Activated naive CD4-positive, alpha-beta T cell treated with anti-CD3 and anti-CD28 coated beads, Interleukin-2, amount 50 U/mL, for 24 hours (primary cell): ENCODE results near the gene RGS7.

Experiments
- H3K27ac Mint-ChIP-seq: one replicate; pipeline ENCODE4 v1.8.0; 2021; ENCODE audit warnings: mild to moderate bottlenecking, mixed read lengths
- H3K27me3 Mint-ChIP-seq: one replicate; pipeline ENCODE4 v1.8.0; 2021; ENCODE audit warnings: mixed read lengths
- H3K36me3 Mint-ChIP-seq: one replicate; pipeline ENCODE4 v1.8.0; 2021; ENCODE audit warnings: mixed read lengths
- H3K4me1 Mint-ChIP-seq: one replicate; pipeline ENCODE4 v1.8.0; 2021; ENCODE audit warnings: mixed read lengths
- H3K4me3 Mint-ChIP-seq: one replicate; pipeline ENCODE4 v1.8.0; 2021; ENCODE audit warnings: mild to moderate bottlenecking, mixed read lengths
- H3K9me3 Mint-ChIP-seq: one replicate; pipeline ENCODE4 v1.8.0; 2021; ENCODE audit warnings: mixed read lengths

RGS7 gene

GRCh38 chr1:241083285-241083684 is 273.7 kb downstream of the RGS7 start:
- no peaks in the 10 kb centered on the region for H3K9me3 Mint-ChIP-seq
- H3K27ac Mint-ChIP-seq = no peak overlapping the region
- no peaks in the 10 kb centered on the region for H3K4me1 Mint-ChIP-seq
- H3K4me3 Mint-ChIP-seq = no peak overlapping the region
- no peaks in the 10 kb centered on the region for H3K36me3 Mint-ChIP-seq
- H3K27me3 Mint-ChIP-seq = no peaks in the 10 kb centered on the region

GRCh38 chr1:241081473-241081872 is 275.5 kb downstream of the RGS7 start:
- no peak overlapping the region for H3K4me3 Mint-ChIP-seq
- H3K27ac Mint-ChIP-seq = no peak overlapping the region
- H3K36me3 Mint-ChIP-seq = no peaks in the 10 kb centered on the region
- no peaks in the 10 kb centered on the region for H3K4me1 Mint-ChIP-seq
- H3K27me3 Mint-ChIP-seq = no peaks in the 10 kb centered on the region
- no peaks in the 10 kb centered on the region for H3K9me3 Mint-ChIP-seq

- no peaks in the 10 kb centered on the region for H3K9me3 Mint-ChIP-seq
- H3K27ac Mint-ChIP-seq = no peak overlapping the region
- no peak overlapping the region for H3K4me3 Mint-ChIP-seq
- no peaks in the 10 kb centered on the region for H3K27me3 Mint-ChIP-seq
- H3K4me1 Mint-ChIP-seq = no peaks in the 10 kb centered on the region
- H3K36me3 Mint-ChIP-seq = no peaks in the 10 kb centered on the region
Observed at GRCh38 chr1:241079459-241079858, 277.5 kb downstream of the RGS7 start.

- H3K4me3 Mint-ChIP-seq = no peak overlapping the region
- H3K36me3 Mint-ChIP-seq = no peaks in the 10 kb centered on the region
- H3K27me3 Mint-ChIP-seq = no peaks in the 10 kb centered on the region
- H3K9me3 Mint-ChIP-seq = no peaks in the 10 kb centered on the region
- H3K27ac Mint-ChIP-seq = no peak overlapping the region
- no peaks in the 10 kb centered on the region for H3K4me1 Mint-ChIP-seq
Observed at GRCh38 chr1:241079047-241079446, 278.0 kb downstream of the RGS7 start.

- Mint-ChIP-seq H3K9me3 (no peaks in the 10 kb centered on the region), H3K4me1 (no peaks in the 10 kb centered on the region), H3K36me3 (no peaks in the 10 kb centered on the region), H3K27me3 (no peaks in the 10 kb centered on the region), H3K4me3 (no peak overlapping the region), H3K27ac (no peak overlapping the region)
Observed at GRCh38 chr1:241077386-241078147, 279.4 kb downstream of the RGS7 start.

- H3K36me3 Mint-ChIP-seq = no peaks in the 10 kb centered on the region
- no peak overlapping the region for H3K27ac Mint-ChIP-seq
- no peaks in the 10 kb centered on the region for H3K9me3 Mint-ChIP-seq
- no peaks in the 10 kb centered on the region for H3K4me1 Mint-ChIP-seq
- no peak overlapping the region for H3K4me3 Mint-ChIP-seq
- no peaks in the 10 kb centered on the region for H3K27me3 Mint-ChIP-seq
Observed at GRCh38 chr1:241074507-241074906, 282.5 kb downstream of the RGS7 start.

- Mint-ChIP-seq H3K4me1 (no peaks in the 10 kb centered on the region), H3K27me3 (no peaks in the 10 kb centered on the region), H3K27ac (no peak overlapping the region), H3K9me3 (no peaks in the 10 kb centered on the region), H3K4me3 (no peak overlapping the region), H3K36me3 (no peaks in the 10 kb centered on the region)
Observed at GRCh38 chr1:241068359-241068758, 288.6 kb downstream of the RGS7 start.

- no peaks in the 10 kb centered on the region for H3K27me3 Mint-ChIP-seq
- no peaks in the 10 kb centered on the region for H3K4me1 Mint-ChIP-seq
- H3K4me3 Mint-ChIP-seq = no peak overlapping the region
- no peaks in the 10 kb centered on the region for H3K36me3 Mint-ChIP-seq
- H3K9me3 Mint-ChIP-seq = no peaks in the 10 kb centered on the region
- H3K27ac Mint-ChIP-seq = no peak overlapping the region
Observed at GRCh38 chr1:241063276-241063675, 293.7 kb downstream of the RGS7 start.

GRCh38 chr1:241061062-241061461 is 295.9 kb downstream of the RGS7 start:
- Mint-ChIP-seq H3K36me3 (no peaks in the 10 kb centered on the region), H3K4me1 (no peaks in the 10 kb centered on the region), H3K9me3 (no peaks in the 10 kb centered on the region), H3K4me3 (no peak overlapping the region), H3K27ac (no peak overlapping the region), H3K27me3 (no peaks in the 10 kb centered on the region)

GRCh38 chr1:241048622-241049021 is 308.4 kb downstream of the RGS7 start:
- Mint-ChIP-seq H3K36me3 (no peaks in the 10 kb centered on the region), H3K27ac (no peak overlapping the region), H3K27me3 (no peaks in the 10 kb centered on the region), H3K4me1 (no peaks in the 10 kb centered on the region), H3K9me3 (peaks cover 13% of the 10 kb centered on the region), H3K4me3 (no peak overlapping the region)

GRCh38 chr1:241045659-241046058 is 311.3 kb downstream of the RGS7 start:
- Mint-ChIP-seq H3K36me3 (no peaks in the 10 kb centered on the region), H3K4me3 (no peak overlapping the region), H3K27me3 (no peaks in the 10 kb centered on the region), H3K4me1 (no peaks in the 10 kb centered on the region), H3K9me3 (peaks cover 16% of the 10 kb centered on the region), H3K27ac (no peak overlapping the region)

GRCh38 chr1:241034203-241034936 is 322.6 kb downstream of the RGS7 start:
- Mint-ChIP-seq H3K4me1 (no peaks in the 10 kb centered on the region), H3K9me3 (no peaks in the 10 kb centered on the region), H3K36me3 (no peaks in the 10 kb centered on the region), H3K4me3 (no peak overlapping the region), H3K27me3 (no peaks in the 10 kb centered on the region), H3K27ac (no peak overlapping the region)

- Mint-ChIP-seq H3K4me3 (no peak overlapping the region), H3K27me3 (no peaks in the 10 kb centered on the region), H3K27ac (no peak overlapping the region), H3K36me3 (no peaks in the 10 kb centered on the region), H3K9me3 (no peaks in the 10 kb centered on the region), H3K4me1 (no peaks in the 10 kb centered on the region)
Observed at GRCh38 chr1:241024834-241025233, 332.2 kb downstream of the RGS7 start.

GRCh38 chr1:241022366-241022765 is 334.6 kb downstream of the RGS7 start:
- Mint-ChIP-seq H3K36me3 (no peaks in the 10 kb centered on the region), H3K9me3 (peaks cover 9% of the 10 kb centered on the region), H3K27me3 (no peaks in the 10 kb centered on the region), H3K4me3 (no peak overlapping the region), H3K27ac (no peak overlapping the region), H3K4me1 (no peaks in the 10 kb centered on the region)

- Mint-ChIP-seq H3K27ac (no peak overlapping the region), H3K9me3 (peaks cover 16% of the 10 kb centered on the region), H3K27me3 (no peaks in the 10 kb centered on the region), H3K4me1 (no peaks in the 10 kb centered on the region), H3K4me3 (no peak overlapping the region), H3K36me3 (no peaks in the 10 kb centered on the region)
Observed at GRCh38 chr1:241020851-241021697, 335.9 kb downstream of the RGS7 start.
